HCT116 (cell line): ENCODE results near the gene MAN1A1. TPM values are rescaled to one million over a fixed set of nuclear protein-coding genes. Genes with fewer than 3 reads are reported as not detected.

ENCODE experiments used
- ATAC-seq: fragments of 200-7000 bp; cut with Tn5 transposase; 2 replicates; pipeline ENCODE4 v1.9.1; 2020; ENCODE audit warnings: mild to moderate bottlenecking, moderate library complexity
- BruUV-seq: library from RNA; stranded (reverse); fragments of 400-500 nt; replicated peaks from 2 replicates; lab custom pipeline; 2021; lab: Mats Ljungman, UMichigan
- CTCF ChIA-PET: fragments of 300-600 bp; sonication (Branson Sonifier 250); formaldehyde crosslinking; loops from one replicate; lab custom pipeline; 2021; ENCODE audit warnings: antibody characterized with exemption; lab: Charles Lee
- POLR2A ChIA-PET: fragments of 300-600, 350-600 bp; sonication (Branson Sonifier 250); formaldehyde crosslinking; loops from one replicate; lab custom pipeline; 2021; ENCODE audit warnings: antibody characterized with exemption; lab: Charles Lee
- RAD21 ChIA-PET, 2 experiments: fragments of 300-600 bp; sonication (Branson Sonifier 250); formaldehyde crosslinking; loops; one replicate each; lab custom pipeline; 2023; ENCODE audit warnings: low total read pairs in 2 of 2; ENCODE audit not compliant: uncharacterized antibody in 2 of 2, unreplicated experiment in 2 of 2, low non-redundant PET in 1 of 2; lab: Charles Lee
- DNase-seq: peaks from one replicate; pipeline ENCODE4 v3.0.0-alpha.2; 2010; ENCODE audit warnings: low read depth, low spot score
- H2AFZ ChIP-seq: fragments of 200-600 bp; shearing (Covaris generic), sonication (generic); 2 replicates; pipeline ENCODE4 v1.6.1; 2017; ENCODE audit warnings: low read depth, mixed run types, mixed read lengths, antibody characterized with exemption, low read length; ENCODE audit not compliant: poor library complexity, severe bottlenecking
- H3K27ac ChIP-seq: 2 replicates; pipeline ENCODE4 v1.5.1; 2012; ENCODE audit warnings: low read depth, low read length
- H3K27me3 ChIP-seq: fragments of 200-600 bp; sonication (generic); 2 replicates; pipeline ENCODE4 v1.6.1; 2016; ENCODE audit warnings: mixed run types, low read length, mixed read lengths; ENCODE audit not compliant: insufficient read depth
- H3K36me3 ChIP-seq, 2 experiments: fragments of 200-500 bp in 1 of 2; fragments of 200-600 bp in 1 of 2; sonication (Bioruptor generic) in 1 of 2; sonication (generic) in 1 of 2; 2 replicates each; pipeline versions ENCODE4 v1.5.1 to v1.6.1; 2014 to 2016; ENCODE audit warnings: low read length in 2 of 2, inconsistent platforms in 1 of 2, mixed read lengths in 1 of 2, mixed run types in 1 of 2; ENCODE audit not compliant: insufficient read depth in 2 of 2, control insufficient read depth in 1 of 2
- H3K4me1 ChIP-seq, 2 experiments: fragments of 200-600 bp in 1 of 2; sonication (generic) in 1 of 2; 2 replicates each; pipeline versions ENCODE4 v1.5.1 to v1.6.1; 2012 to 2017; ENCODE audit warnings: low read length in 2 of 2, inconsistent platforms in 1 of 2, mild to moderate bottlenecking in 1 of 2, mixed read lengths in 1 of 2, mixed run types in 1 of 2, moderate library complexity in 1 of 2; ENCODE audit not compliant: insufficient read depth in 2 of 2, control insufficient read depth in 1 of 2
- H3K4me2 ChIP-seq: fragments of 200-600 bp; sonication (generic); 2 replicates; pipeline ENCODE4 v1.6.1; 2017; ENCODE audit warnings: mixed run types, low read length, mixed read lengths
- H3K4me3 ChIP-seq, 2 experiments: fragments of 200-600 bp in 1 of 2; sonication (generic) in 1 of 2; replicated peaks in 1 of 2; 2 replicates each; pipeline ENCODE4 v1.5.1; 2011 to 2016; ENCODE audit warnings: low read length in 2 of 2, control low read depth in 1 of 2, low read depth in 1 of 2, mild to moderate bottlenecking in 1 of 2, mixed read lengths in 1 of 2, mixed run types in 1 of 2
- H3K79me2 ChIP-seq: fragments of 200-600 bp; sonication (generic); 2 replicates; pipeline ENCODE4 v1.6.1; 2017; ENCODE audit warnings: mild to moderate bottlenecking, mixed run types, low read length, moderate library complexity, mixed read lengths; ENCODE audit not compliant: insufficient read depth
- H3K9ac ChIP-seq: fragments of 200-600 bp; sonication (generic); 2 replicates; pipeline ENCODE4 v1.6.1; 2016; ENCODE audit warnings: low read length, mixed read lengths
- H3K9me2 ChIP-seq: fragments of 200-600 bp; sonication (generic), shearing (Covaris generic); 2 replicates; pipeline ENCODE4 v1.6.1; 2017; ENCODE audit warnings: mixed run types, mild to moderate bottlenecking, moderate library complexity; ENCODE audit not compliant: insufficient read depth
- H3K9me3 ChIP-seq, 2 experiments: fragments of 200-500 bp in 1 of 2; fragments of 200-600 bp in 1 of 2; sonication (Bioruptor generic) in 1 of 2; sonication (generic) in 1 of 2; 2 replicates each; pipeline ENCODE4 v1.6.1; 2014 to 2017; ENCODE audit warnings: low read length in 2 of 2, mixed read lengths in 2 of 2, inconsistent platforms in 1 of 2, low read depth in 1 of 2, mild to moderate bottlenecking in 1 of 2, mixed run types in 1 of 2, moderate library complexity in 1 of 2; ENCODE audit not compliant: control insufficient read depth in 1 of 2, insufficient read depth in 1 of 2
- H4K20me1 ChIP-seq: fragments of 200-600 bp; sonication (generic), shearing (Covaris generic); 2 replicates; pipeline ENCODE4 v1.6.1; 2017; ENCODE audit warnings: mixed run types, mild to moderate bottlenecking, moderate library complexity; ENCODE audit not compliant: insufficient read depth
- CBX3 ChIP-seq: IDR thresholded peaks from 2 replicates; pipeline ENCODE4 v1.6.1; 2012; ENCODE audit warnings: low read depth
- CEBPB ChIP-seq: IDR thresholded peaks from 2 replicates; pipeline ENCODE4 v1.6.1; 2012; ENCODE audit warnings: low read depth
- EGR1 ChIP-seq: IDR thresholded peaks from 2 replicates; pipeline ENCODE4 v1.6.1; 2012; ENCODE audit warnings: low read depth
- POLR2AphosphoS5 ChIP-seq: IDR thresholded peaks from 2 replicates; pipeline ENCODE4 v1.6.1; 2011; ENCODE audit warnings: mild to moderate bottlenecking, low read depth, low read length, moderate library complexity
- RAD21 ChIP-seq: IDR thresholded peaks from 2 replicates; pipeline ENCODE4 v1.6.1; 2012; ENCODE audit warnings: low read depth, mild to moderate bottlenecking
- REST ChIP-seq: IDR thresholded peaks from 2 replicates; pipeline ENCODE4 v1.6.1; 2012; ENCODE audit warnings: low read depth
- SRF ChIP-seq: IDR thresholded peaks from 2 replicates; pipeline ENCODE4 v1.6.1; 2012; ENCODE audit warnings: low read depth
- YY1 ChIP-seq: IDR thresholded peaks from 2 replicates; pipeline ENCODE4 v1.6.1; 2011; ENCODE audit warnings: low read length, low read depth, moderate library complexity, mild to moderate bottlenecking; ENCODE audit not compliant: insufficient replicate concordance; ENCODE audit errors: extremely low read depth
- ZFX ChIP-seq: fragments of 450-650 bp; IDR thresholded peaks from 2 replicates; pipeline ENCODE4 v1.6.1; 2017
- ZNF274 ChIP-seq: fragments of 200-500 bp; sonication (Bioruptor generic); IDR thresholded peaks from 2 replicates; pipeline ENCODE4 v1.6.1; 2014; ENCODE audit warnings: mild to moderate bottlenecking, low read depth, low read length, inconsistent platforms
- intact Hi-C: fragments of 100-400 bp; cut with micrococcal nuclease; formaldehyde crosslinking; loops from 2 replicates; pipeline ENCODE4 v1.10.0; 2022
- total RNA-seq: library from RNA; stranded (reverse); gene quantifications from one replicate; pipeline ENCODE4 v1.2.1, GENCODE V29; 2021; ENCODE audit not compliant: unreplicated experiment
- TF ChIP-seq, protein P1 (sequence below): IDR thresholded peaks from 2 replicates; pipeline ENCODE4 v1.6.1; 2012
- TF ChIP-seq, protein P2 (sequence below), 3 experiments: fragments of 200-600 bp in 1 of 3; sonication (generic) in 1 of 3; IDR thresholded peaks in 2 of 3; conservative IDR thresholded peaks in 1 of 3; 2 replicates each; pipeline ENCODE4 v1.5.1; 2012 to 2017; ENCODE audit warnings: low read depth in 2 of 3, low read length in 2 of 3, antibody characterized with exemption in 1 of 3, borderline replicate concordance in 1 of 3, control low read depth in 1 of 3, mild to moderate bottlenecking in 1 of 3, mixed read lengths in 1 of 3, mixed run types in 1 of 3, moderate library complexity in 1 of 3; ENCODE audit not compliant: insufficient read depth in 1 of 3

The MAN1A1 gene
- total RNA-seq, 1 experiment from 2014 or later, result 46.0 TPM

DNA sequence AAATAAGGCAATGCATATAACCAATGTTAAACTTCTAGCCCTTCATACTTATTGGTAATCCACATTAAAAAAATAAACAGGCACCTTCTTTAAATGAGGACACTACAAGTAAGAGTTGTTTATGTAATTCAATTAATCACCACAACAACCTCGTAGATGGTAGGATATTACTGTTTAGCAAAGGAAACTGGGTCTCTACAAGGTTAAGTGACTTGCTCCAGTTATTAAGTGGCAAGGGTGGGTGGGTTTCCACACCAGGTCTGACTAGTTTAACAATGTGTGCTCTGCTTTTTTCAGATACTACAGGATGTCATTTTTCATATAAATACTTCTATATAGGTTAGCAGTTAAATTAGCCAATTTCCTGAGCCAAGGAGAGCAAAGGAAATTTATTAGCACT is 129.1 kb downstream of the MAN1A1 start:
- Histone ChIP-seq H3K4me3 (no peak overlapping the region), H3K4me1 (peaks cover 0 to 5% of the 10 kb centered on the region in 2 experiments; a peak in 2 of 4 replicates), H3K27me3 (no peaks in the 10 kb centered on the region), H2AFZ (no peak overlapping the region), H3K79me2 (no peaks in the 10 kb centered on the region; the same call in 1 of the 2 replicates), H3K27ac (no peak overlapping the region), H3K9ac (no peak overlapping the region), H3K9me3 (no peaks in the 10 kb centered on the region), H4K20me1 (no peaks in the 10 kb centered on the region), H3K36me3 (no peaks in the 10 kb centered on the region), H3K4me2 (no peak overlapping the region), H3K9me2 (no peaks in the 10 kb centered on the region)
- BruUV-seq, result no TSS peak
- TF ChIP-seq YY1 (no peak), CBX3 (no peak), POLR2AphosphoS5 (no peak)
- TF ChIP-seq, protein P1, sequence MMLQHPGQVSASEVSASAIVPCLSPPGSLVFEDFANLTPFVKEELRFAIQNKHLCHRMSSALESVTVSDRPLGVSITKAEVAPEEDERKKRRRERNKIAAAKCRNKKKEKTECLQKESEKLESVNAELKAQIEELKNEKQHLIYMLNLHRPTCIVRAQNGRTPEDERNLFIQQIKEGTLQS, result no peak
- ChIA-PET POLR2A (no interaction called here), CTCF (no interaction called here), RAD21 (no interaction called here)
- ATAC-seq (no peak), DNase-seq (no peak)
- intact Hi-C loops, result no loop called here

DNA sequence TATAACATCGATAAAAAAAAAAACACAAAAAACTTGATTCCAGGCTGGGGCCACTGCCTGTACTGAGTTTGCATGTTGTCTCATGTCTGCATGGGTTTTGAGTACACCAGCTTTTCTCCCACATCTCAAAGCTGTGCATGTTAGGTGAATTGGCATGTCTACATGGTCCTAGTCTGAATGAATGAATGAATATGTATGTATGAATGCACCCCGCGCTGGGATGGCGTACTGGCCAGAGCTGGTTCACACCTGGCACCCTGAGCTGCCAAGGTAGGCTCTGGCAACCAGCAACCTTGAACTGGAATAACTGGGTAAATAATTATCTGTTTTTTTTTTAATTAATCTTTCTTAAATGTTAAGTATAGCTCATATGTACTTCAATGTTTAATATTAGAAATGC is 131.0 kb downstream of the MAN1A1 start:
- RAD21 ChIA-PET, result no interaction called here
- Histone ChIP-seq H2AFZ (no peak overlapping the region), H3K4me2 (no peak overlapping the region), H3K4me3 (no peak overlapping the region), H3K4me1 (peaks cover 0 to 2% of the 10 kb centered on the region in 2 experiments; a peak in 1 of 4 replicates), H3K79me2 (no peaks in the 10 kb centered on the region; the same call in 1 of the 2 replicates), H3K9me2 (no peaks in the 10 kb centered on the region), H3K9ac (no peak overlapping the region), H4K20me1 (no peaks in the 10 kb centered on the region), H3K9me3 (no peaks in the 10 kb centered on the region), H3K27ac (no peak overlapping the region), H3K36me3 (no peaks in the 10 kb centered on the region), H3K27me3 (no peaks in the 10 kb centered on the region)
- BruUV-seq, result no TSS peak
- ATAC-seq (no peak), DNase-seq (no peak)
- intact Hi-C loops, result no loop called here
- POLR2A ChIA-PET, result no interaction called here
- CTCF ChIA-PET, result interaction anchor here (1.2 kb wide), 1 partner anchor 9 kb away, joined by 4 read pairs; no protein-coding TSS in a partner anchor
- no peak for TF ChIP-seq RAD21
- no peak for TF ChIP-seq ZFX
- TF ChIP-seq, protein P2, sequence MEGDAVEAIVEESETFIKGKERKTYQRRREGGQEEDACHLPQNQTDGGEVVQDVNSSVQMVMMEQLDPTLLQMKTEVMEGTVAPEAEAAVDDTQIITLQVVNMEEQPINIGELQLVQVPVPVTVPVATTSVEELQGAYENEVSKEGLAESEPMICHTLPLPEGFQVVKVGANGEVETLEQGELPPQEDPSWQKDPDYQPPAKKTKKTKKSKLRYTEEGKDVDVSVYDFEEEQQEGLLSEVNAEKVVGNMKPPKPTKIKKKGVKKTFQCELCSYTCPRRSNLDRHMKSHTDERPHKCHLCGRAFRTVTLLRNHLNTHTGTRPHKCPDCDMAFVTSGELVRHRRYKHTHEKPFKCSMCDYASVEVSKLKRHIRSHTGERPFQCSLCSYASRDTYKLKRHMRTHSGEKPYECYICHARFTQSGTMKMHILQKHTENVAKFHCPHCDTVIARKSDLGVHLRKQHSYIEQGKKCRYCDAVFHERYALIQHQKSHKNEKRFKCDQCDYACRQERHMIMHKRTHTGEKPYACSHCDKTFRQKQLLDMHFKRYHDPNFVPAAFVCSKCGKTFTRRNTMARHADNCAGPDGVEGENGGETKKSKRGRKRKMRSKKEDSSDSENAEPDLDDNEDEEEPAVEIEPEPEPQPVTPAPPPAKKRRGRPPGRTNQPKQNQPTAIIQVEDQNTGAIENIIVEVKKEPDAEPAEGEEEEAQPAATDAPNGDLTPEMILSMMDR (IDR thresholded peaks at IDR 0.05 in 2 of 3, conservative IDR thresholded peaks at IDR 0.05 in 1 of 3; ENCODE audit: borderline replicate concordance in 1 of 3, insufficient read depth in 1 of 3, low read depth in 2 of 3, low read length in 2 of 3), result no peak
- no peak for TF ChIP-seq SRF
- TF ChIP-seq, protein P1, result no peak
- no peak for TF ChIP-seq CEBPB
- no peak for TF ChIP-seq REST
- no peak for TF ChIP-seq ZNF274
- no peak for TF ChIP-seq EGR1
